Esophagus muscularis mucosa (tissue), 4 donors: ENCODE results near the gene SLC39A8.

Source experiments
- EP300 ChIP-seq: sonication (generic); formaldehyde crosslinking; IDR thresholded peaks from one replicate; pipeline ENCODE4 v1.6.1; 2017; ENCODE audit warnings: antibody characterized with exemption
- POLR2A ChIP-seq: fragments of 450-650 bp; IDR thresholded peaks from one replicate; pipeline ENCODE4 v1.6.1; 2017; ENCODE audit warnings: antibody characterized with exemption, moderate library complexity, mild to moderate bottlenecking, low read depth
- TF ChIP-seq, protein P1 (sequence below), 3 experiments: fragments of 200-600 bp in 2 of 3; fragments of 450-650 bp in 1 of 3; sonication (generic) in 2 of 3; IDR thresholded peaks; one replicate each; pipeline ENCODE4 v1.5.1; 2017 to 2019; ENCODE audit warnings: antibody characterized with exemption in 3 of 3, mild to moderate bottlenecking in 2 of 3, moderate library complexity in 1 of 3

DNA sequence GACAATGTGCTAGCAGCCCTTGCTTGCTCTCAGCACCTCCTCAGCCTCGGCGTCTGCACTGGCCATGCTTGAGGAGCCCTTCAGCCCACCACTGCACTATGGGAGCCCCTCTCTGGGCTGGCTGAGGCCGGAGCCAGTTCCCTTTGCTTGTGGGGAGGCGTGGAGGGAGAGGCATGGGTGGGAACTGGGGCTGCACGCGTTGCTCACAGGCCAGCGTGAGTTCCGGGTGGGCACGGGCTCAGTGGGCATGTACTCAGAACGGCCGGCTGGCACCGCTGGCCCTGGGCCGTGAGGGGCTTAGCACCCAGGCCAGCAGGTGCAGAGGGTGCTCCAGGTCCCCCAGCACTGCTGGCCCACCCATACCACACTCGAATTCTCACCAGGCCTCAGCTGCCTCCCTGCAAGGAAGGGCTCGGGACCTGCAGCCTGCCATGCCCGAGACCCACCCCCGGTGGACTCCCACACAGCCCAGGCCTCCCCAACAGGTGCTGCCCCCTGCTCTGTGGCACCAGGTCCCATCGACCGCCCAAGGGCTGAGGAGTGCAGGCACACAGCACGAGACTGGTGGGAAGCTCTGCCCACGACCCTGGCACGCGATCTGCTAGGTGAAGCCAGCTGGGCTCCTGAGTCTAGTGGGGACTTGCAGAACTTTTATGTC is 100.3 kb downstream of the SLC39A8 start:
- TF ChIP-seq, protein P1, sequence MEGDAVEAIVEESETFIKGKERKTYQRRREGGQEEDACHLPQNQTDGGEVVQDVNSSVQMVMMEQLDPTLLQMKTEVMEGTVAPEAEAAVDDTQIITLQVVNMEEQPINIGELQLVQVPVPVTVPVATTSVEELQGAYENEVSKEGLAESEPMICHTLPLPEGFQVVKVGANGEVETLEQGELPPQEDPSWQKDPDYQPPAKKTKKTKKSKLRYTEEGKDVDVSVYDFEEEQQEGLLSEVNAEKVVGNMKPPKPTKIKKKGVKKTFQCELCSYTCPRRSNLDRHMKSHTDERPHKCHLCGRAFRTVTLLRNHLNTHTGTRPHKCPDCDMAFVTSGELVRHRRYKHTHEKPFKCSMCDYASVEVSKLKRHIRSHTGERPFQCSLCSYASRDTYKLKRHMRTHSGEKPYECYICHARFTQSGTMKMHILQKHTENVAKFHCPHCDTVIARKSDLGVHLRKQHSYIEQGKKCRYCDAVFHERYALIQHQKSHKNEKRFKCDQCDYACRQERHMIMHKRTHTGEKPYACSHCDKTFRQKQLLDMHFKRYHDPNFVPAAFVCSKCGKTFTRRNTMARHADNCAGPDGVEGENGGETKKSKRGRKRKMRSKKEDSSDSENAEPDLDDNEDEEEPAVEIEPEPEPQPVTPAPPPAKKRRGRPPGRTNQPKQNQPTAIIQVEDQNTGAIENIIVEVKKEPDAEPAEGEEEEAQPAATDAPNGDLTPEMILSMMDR (IDR thresholded peaks at IDR 0.05) = no peak
- TF ChIP-seq POLR2A (no peak), EP300 (no peak)
